Measurements from ENCODE around the gene ZNF44. TPM values are rescaled to one million over a fixed set of nuclear protein-coding genes. Genes with fewer than 3 reads are reported as not detected.

ZNF44 gene
- total RNA-seq, 6 experiments from 2014 or later = 6.6 to 7.6 (median 7.3) TPM

GRCh38 chr19:12237143-12237839 is 57.4 kb downstream of the ZNF44 start:
- Mint-ChIP-seq H3K27ac (no peak overlapping the region), H3K9me3 (peaks cover 73% of the 10 kb centered on the region), H3K27me3 (ENCODE audit: insufficient read depth) (peaks cover 1% of the 10 kb centered on the region; the same call in 1 of the 2 replicates), H3K36me3 (ENCODE audit: low read depth) (peaks cover 55% of the 10 kb centered on the region), H3K4me3 (no peak overlapping the region), H3K4me1 (ENCODE audit: low read depth) (no peaks in the 10 kb centered on the region)
- TF ChIP-seq, protein P1, sequence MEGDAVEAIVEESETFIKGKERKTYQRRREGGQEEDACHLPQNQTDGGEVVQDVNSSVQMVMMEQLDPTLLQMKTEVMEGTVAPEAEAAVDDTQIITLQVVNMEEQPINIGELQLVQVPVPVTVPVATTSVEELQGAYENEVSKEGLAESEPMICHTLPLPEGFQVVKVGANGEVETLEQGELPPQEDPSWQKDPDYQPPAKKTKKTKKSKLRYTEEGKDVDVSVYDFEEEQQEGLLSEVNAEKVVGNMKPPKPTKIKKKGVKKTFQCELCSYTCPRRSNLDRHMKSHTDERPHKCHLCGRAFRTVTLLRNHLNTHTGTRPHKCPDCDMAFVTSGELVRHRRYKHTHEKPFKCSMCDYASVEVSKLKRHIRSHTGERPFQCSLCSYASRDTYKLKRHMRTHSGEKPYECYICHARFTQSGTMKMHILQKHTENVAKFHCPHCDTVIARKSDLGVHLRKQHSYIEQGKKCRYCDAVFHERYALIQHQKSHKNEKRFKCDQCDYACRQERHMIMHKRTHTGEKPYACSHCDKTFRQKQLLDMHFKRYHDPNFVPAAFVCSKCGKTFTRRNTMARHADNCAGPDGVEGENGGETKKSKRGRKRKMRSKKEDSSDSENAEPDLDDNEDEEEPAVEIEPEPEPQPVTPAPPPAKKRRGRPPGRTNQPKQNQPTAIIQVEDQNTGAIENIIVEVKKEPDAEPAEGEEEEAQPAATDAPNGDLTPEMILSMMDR (IDR thresholded peaks at IDR 0.05) = no peak
- no peak for DNase-seq

- no peak overlapping the region for H3K27ac Mint-ChIP-seq
- H3K9me3 Mint-ChIP-seq = peaks cover 80% of the 10 kb centered on the region
- H3K4me1 Mint-ChIP-seq (ENCODE audit: low read depth) = no peaks in the 10 kb centered on the region
- H3K27me3 Mint-ChIP-seq (ENCODE audit: insufficient read depth) = no peaks in the 10 kb centered on the region; the same call in 1 of the 2 replicates
- TF ChIP-seq, protein P1 (IDR thresholded peaks at IDR 0.05) = no peak
- peaks cover 69% of the 10 kb centered on the region for H3K36me3 Mint-ChIP-seq (ENCODE audit: low read depth)
- DNase-seq = no peak
- H3K4me3 Mint-ChIP-seq = no peak overlapping the region
Observed at GRCh38 chr19:12232961-12233360, 61.7 kb downstream of the ZNF44 start.

DNA sequence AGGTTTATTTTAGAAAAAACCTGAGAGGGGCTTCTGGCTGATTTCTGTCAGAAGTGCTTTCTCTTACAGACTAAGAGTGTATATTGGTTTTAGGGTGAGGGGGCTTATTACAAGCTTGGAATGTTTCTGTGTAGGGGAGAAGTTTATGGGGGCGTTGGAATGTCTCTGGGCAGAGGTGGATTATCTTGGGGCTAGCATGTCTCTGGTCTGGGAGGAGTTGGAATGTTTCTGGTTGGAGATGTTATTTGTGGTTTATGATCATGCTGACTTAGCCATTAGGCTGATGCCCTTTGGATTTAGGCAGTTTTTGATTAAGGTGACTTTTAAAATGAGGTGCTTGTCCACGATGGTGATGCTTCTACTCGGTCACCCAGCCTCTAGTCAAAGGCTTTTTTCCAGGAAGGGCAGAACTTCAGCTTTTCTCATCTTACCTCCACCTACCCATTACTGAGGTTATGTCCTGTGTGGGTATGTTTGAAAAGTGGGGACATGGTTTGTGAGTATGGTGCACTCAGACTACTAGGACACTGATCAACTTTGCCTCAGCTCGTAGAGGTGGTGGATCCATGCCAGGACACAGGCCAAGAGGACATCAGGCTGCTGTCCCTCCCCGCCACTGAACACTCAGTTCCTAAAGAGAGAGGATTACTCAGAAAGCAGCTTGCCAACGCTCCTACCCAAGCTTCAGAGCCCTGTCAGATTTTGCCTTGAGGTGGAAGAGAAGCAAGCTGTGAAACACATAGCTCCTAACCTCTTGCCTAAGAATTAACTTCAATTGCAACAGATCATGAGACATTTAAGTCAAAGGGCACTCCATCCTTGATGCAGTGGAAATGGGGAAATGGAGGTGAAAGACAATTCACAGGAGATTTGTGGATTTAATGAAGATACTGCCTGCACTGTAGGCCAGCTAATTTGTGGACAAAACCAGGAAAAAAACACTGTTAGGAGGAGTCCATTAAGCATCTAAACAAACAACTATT is 63.6 kb downstream of the ZNF44 start:
- no peak for DNase-seq
- peaks cover 62% of the 10 kb centered on the region for H3K36me3 Mint-ChIP-seq (ENCODE audit: low read depth)
- H3K4me1 Mint-ChIP-seq (ENCODE audit: low read depth) = no peaks in the 10 kb centered on the region
- H3K4me3 Mint-ChIP-seq = no peak overlapping the region
- TF ChIP-seq, protein P1 (IDR thresholded peaks at IDR 0.05) = no peak
- H3K27ac Mint-ChIP-seq = no peak overlapping the region
- no peaks in the 10 kb centered on the region; the same call in 1 of the 2 replicates for H3K27me3 Mint-ChIP-seq (ENCODE audit: insufficient read depth)
- H3K9me3 Mint-ChIP-seq = peaks cover 76% of the 10 kb centered on the region

- DNase-seq = no peak
- Mint-ChIP-seq H3K27ac (no peak overlapping the region), H3K4me3 (no peak overlapping the region), H3K9me3 (peaks cover 72% of the 10 kb centered on the region), H3K36me3 (ENCODE audit: low read depth) (peaks cover 55% of the 10 kb centered on the region), H3K27me3 (ENCODE audit: insufficient read depth) (no peaks in the 10 kb centered on the region; the same call in 1 of the 2 replicates), H3K4me1 (ENCODE audit: low read depth) (no peaks in the 10 kb centered on the region)
- TF ChIP-seq, protein P1 (IDR thresholded peaks at IDR 0.05) = no peak
Observed at GRCh38 chr19:12229990-12230389, 64.7 kb downstream of the ZNF44 start.

DNA sequence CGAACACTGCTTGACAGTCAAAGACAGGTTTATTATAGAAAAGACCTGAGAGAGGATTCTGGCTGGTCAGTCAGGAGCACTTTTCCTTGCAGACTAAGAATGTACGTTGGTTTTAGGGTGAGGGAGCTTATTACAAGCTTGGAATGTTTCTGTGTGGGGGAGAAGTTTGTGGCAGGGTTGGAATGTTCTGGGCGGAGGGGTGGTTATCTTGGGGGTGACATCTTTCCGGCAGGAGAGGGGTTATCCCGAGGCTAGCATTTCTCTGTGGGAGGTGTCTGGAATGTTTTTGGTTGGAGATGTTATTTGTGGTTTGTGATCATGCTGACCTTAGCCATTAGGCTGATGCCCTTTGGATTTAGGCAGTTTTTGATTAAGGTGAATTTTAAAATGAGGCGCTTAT is 70.0 kb downstream of the ZNF44 start:
- Mint-ChIP-seq H3K27me3 (ENCODE audit: insufficient read depth) (peaks cover 2% of the 10 kb centered on the region), H3K4me3 (no peak overlapping the region), H3K27ac (no peak overlapping the region), H3K9me3 (peaks cover 54% of the 10 kb centered on the region), H3K4me1 (ENCODE audit: low read depth) (no peaks in the 10 kb centered on the region), H3K36me3 (ENCODE audit: low read depth) (peaks cover 33% of the 10 kb centered on the region)
- TF ChIP-seq, protein P1 (IDR thresholded peaks at IDR 0.05) = no peak
- DNase-seq = no peak

Measured in HFFc6 (cell line).